ENCODE measurements around the gene MAP4K4.
A peak's percentile ranks its signal among the peaks of the same experiment; 100 is the strongest.

- TF ChIP-seq CTCF (IDR thresholded peaks at IDR 0.05; ENCODE audit: low read depth, low read length) (peak; percentile 76), EZH2phosphoT487 (IDR thresholded peaks at IDR 0.05; ENCODE audit: low read depth) (no peak)
Observed at GRCh38 chr2:101770726-101771125, 73.2 kb downstream of the MAP4K4 start.
